Measurements from ENCODE around the gene ACAA2.

The ACAA2 gene

GRCh38 chr18:49742316-49743116, 70.8 kb downstream of the ACAA2 start:
- no peaks in the 10 kb centered on the region for H3K4me1 ChIP-seq (ENCODE audit: control insufficient read depth in 1 of 2, insufficient read depth in 1 of 2, low read depth in 1 of 2, low read length in 1 of 2)
- no peaks in the 10 kb centered on the region for H3K36me3 ChIP-seq
- no peak overlapping the region for H3K4me3 ChIP-seq (ENCODE audit: low read depth in 1 of 2, low read length in 1 of 2)
- no peak for TF ChIP-seq CTCF (IDR thresholded peaks at IDR 0.05)
- no peaks in the 10 kb centered on the region for H3K9me3 ChIP-seq
- H3K27ac ChIP-seq = no peak overlapping the region
- H3K27me3 ChIP-seq = no peaks in the 10 kb centered on the region

GRCh38 chr18:49739275-49739674, 74.1 kb downstream of the ACAA2 start:
- Histone ChIP-seq H3K36me3 (no peaks in the 10 kb centered on the region), H3K27me3 (peaks cover 20% of the 10 kb centered on the region), H3K4me3 (ENCODE audit: low read depth in 1 of 2, low read length in 1 of 2) (no peak overlapping the region), H3K9me3 (no peaks in the 10 kb centered on the region), H3K27ac (no peak overlapping the region), H3K4me1 (ENCODE audit: control insufficient read depth in 1 of 2, insufficient read depth in 1 of 2, low read depth in 1 of 2, low read length in 1 of 2) (no peaks in the 10 kb centered on the region)
- no peak for TF ChIP-seq CTCF (IDR thresholded peaks at IDR 0.05)

- Histone ChIP-seq H3K9me3 (no peaks in the 10 kb centered on the region), H3K4me1 (ENCODE audit: control insufficient read depth in 1 of 2, insufficient read depth in 1 of 2, low read depth in 1 of 2, low read length in 1 of 2) (no peaks in the 10 kb centered on the region), H3K27ac (no peak overlapping the region), H3K4me3 (ENCODE audit: low read depth in 1 of 2, low read length in 1 of 2) (no peak overlapping the region), H3K36me3 (no peaks in the 10 kb centered on the region), H3K27me3 (peaks cover 20% of the 10 kb centered on the region)
- no peak for TF ChIP-seq CTCF (IDR thresholded peaks at IDR 0.05)
These were observed 74.6 kb downstream of the ACAA2 start for GRCh38 chr18:49738721-49739120.

GRCh38 chr18:49734836-49735235, 78.5 kb downstream of the ACAA2 start:
- Histone ChIP-seq H3K27me3 (peaks cover 20% of the 10 kb centered on the region), H3K4me3 (ENCODE audit: low read depth in 1 of 2, low read length in 1 of 2) (no peak overlapping the region), H3K27ac (no peak overlapping the region), H3K4me1 (ENCODE audit: control insufficient read depth in 1 of 2, insufficient read depth in 1 of 2, low read depth in 1 of 2, low read length in 1 of 2) (no peaks in the 10 kb centered on the region), H3K36me3 (no peaks in the 10 kb centered on the region), H3K9me3 (no peaks in the 10 kb centered on the region)
- no peak for TF ChIP-seq CTCF (IDR thresholded peaks at IDR 0.05)

- TF ChIP-seq CTCF (IDR thresholded peaks at IDR 0.05) = no peak
- H3K4me1 ChIP-seq (ENCODE audit: control insufficient read depth in 1 of 2, insufficient read depth in 1 of 2, low read depth in 1 of 2, low read length in 1 of 2) = no peaks in the 10 kb centered on the region
- no peak overlapping the region for H3K27ac ChIP-seq
- no peaks in the 10 kb centered on the region for H3K36me3 ChIP-seq
- H3K27me3 ChIP-seq = peaks cover 20% of the 10 kb centered on the region
- H3K9me3 ChIP-seq = no peaks in the 10 kb centered on the region
- no peak overlapping the region for H3K4me3 ChIP-seq (ENCODE audit: low read depth in 1 of 2, low read length in 1 of 2)
These were observed 79.3 kb downstream of the ACAA2 start for GRCh38 chr18:49733896-49734585.

Data from neutrophil (primary cell).